Gastroesophageal sphincter (tissue), 3 donors: Measurements from ENCODE around the gene CCDC85A.

Source experiments
- CTCF ChIP-seq, 4 experiments: fragments of 200-600 bp in 2 of 4; fragments of 450-650 bp in 2 of 4; sonication (generic) in 1 of 4; IDR thresholded peaks; one replicate each; pipeline ENCODE4 v1.5.1; 2017 to 2019; ENCODE audit warnings: antibody characterized with exemption in 4 of 4, mild to moderate bottlenecking in 2 of 4, moderate library complexity in 2 of 4
- EP300 ChIP-seq: sonication (generic); formaldehyde crosslinking; IDR thresholded peaks from one replicate; pipeline ENCODE4 v1.6.1; 2017; ENCODE audit warnings: antibody characterized with exemption, mild to moderate bottlenecking
- POLR2A ChIP-seq, 2 donors: fragments of 450-650 bp; IDR thresholded peaks; one replicate each; pipeline ENCODE4 v1.6.1; 2017; ENCODE audit warnings: antibody characterized with exemption in 2 of 2, mild to moderate bottlenecking in 2 of 2, moderate library complexity in 1 of 2

GRCh38 chr2:56184500-56185011 is 766 bp downstream of the CCDC85A start:
- TF ChIP-seq CTCF (IDR thresholded peaks at IDR 0.05): no peak
- TF ChIP-seq EP300: no peak
- no peak for TF ChIP-seq POLR2A (IDR thresholded peaks at IDR 0.05)
